HG02588 (cell line): ENCODE results near the gene CREB5.
"Not testable (repeated sequence)": the region's sequence is repeated elsewhere in the genome, so short reads cannot be mapped to it uniquely, and the experiment has no call there.

Experiments used
- ATAC-seq: cut with Tn5 transposase; IDR thresholded peaks from one replicate; pipeline ENCODE4 v1.9.1; 2021; ENCODE audit warnings: mild to moderate bottlenecking, moderate library complexity; ENCODE audit not compliant: unreplicated experiment

Gene CREB5

GRCh38 chr7:28539289-28539981, 127.1 kb downstream of the CREB5 start:
- ATAC-seq: peak; percentile 94

- no peak for ATAC-seq
Measured at GRCh38 chr7:28542410-28542809, 130.1 kb downstream of the CREB5 start.

DNA sequence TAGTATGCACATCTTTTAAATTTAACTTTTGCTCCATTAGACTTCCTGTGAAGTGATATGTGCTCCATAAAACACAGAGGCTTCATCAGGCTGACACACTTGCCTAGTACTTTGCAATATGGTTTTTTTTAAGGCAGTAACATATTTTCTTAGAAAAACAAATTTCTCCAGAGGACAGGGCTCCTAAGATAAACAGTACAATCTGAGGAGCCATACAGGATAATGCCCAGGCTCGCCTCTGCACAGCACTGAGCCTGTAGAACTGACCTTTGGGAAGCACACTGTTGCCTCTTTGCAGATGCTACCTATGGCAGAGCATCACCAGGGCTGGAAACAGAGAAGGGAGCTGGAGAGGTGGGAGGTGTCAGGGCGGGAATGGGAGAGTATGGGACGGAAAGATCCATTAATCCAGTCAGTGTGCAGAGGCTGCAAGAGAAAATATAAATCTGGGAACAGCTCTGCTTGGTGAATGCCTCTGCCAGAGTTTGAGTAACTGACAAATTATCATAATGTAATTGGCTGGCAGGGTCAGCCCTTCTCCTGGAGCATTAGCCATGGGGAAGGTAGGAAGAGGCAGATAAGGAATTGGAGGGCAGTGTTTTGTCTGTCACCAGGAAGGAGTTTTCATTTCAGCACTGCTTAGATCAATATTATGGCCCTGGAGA, 132.3 kb downstream of the CREB5 start:
- no peak for ATAC-seq

DNA sequence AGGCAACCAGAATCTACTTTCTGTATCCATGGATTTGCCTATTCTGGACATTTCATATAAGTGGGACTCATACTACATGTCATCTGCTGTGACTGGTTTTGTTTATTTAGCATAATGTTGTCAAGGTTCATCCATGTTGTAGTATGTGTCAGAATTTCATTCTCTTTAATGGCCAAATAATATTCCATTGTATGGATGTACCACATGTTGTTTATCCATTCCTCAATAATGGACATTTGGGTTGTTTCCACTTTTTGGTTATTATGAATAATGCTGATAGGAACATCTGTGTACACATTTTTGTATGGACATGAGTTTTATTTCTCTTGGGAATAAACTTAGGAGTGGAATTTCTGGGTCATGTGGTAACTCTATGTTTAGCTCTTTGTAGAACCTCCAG, 133.7 kb downstream of the CREB5 start:
- no peak for ATAC-seq

DNA sequence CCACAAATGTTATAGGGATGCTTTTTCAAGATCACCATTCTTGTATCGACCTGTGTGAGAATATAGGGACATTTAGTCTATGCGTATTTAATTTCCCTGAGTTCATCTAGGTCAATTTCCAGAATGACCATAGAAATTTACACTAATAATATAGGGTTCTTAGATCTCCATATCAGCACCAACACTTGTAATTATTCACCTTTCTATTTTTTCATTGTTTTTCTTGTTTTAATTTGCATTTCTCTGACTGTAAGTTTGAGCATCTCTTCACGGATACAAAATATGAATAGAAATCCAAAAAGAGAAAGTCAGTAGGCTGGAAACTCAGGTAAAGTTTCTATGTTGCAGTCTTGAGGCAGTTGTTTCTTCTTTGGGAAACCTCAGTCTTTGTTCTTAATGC, 134.8 kb downstream of the CREB5 start:
- ATAC-seq: no peak

DNA sequence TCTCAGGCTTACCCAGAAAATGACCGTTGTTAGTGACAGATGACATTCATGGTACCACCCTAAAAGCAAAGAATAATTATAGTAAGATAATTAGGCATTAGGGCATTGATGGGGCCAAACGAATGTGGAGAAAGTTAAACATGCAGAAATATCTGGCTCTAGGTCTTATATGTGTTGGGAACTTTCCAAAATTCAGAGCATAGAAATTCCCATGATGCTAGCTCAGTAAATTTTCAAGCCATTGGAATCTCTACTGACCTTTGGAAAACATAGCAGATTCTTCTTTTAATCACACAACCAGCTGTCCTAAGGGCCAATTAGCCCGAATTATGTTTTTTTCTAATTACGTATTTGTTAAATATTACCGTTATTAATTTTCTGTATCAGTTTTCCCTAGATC, 136.1 kb downstream of the CREB5 start:
- no peak for ATAC-seq

DNA sequence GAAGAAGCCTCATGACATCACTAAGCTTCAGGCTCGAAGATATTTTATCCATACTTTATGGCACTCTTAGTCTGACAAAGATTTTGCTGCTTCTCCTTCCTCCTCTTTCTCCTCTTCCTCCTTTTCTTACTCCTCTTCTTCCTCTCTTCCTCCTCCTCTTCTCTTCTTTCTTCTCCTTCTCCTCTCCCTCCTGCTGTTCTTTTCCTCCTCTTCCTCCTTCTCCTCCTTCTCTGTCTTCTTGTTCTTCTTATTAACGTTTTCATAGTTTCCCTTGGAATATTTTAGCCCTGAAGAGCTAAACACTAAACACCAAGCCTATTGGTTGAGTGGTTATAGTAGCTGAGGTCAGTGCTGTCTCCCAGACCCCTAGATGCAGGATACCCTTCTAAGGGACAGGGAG, 137.7 kb downstream of the CREB5 start:
- ATAC-seq: no peak

GRCh38 chr7:28550580-28551186, 138.4 kb downstream of the CREB5 start:
- ATAC-seq: no peak

DNA sequence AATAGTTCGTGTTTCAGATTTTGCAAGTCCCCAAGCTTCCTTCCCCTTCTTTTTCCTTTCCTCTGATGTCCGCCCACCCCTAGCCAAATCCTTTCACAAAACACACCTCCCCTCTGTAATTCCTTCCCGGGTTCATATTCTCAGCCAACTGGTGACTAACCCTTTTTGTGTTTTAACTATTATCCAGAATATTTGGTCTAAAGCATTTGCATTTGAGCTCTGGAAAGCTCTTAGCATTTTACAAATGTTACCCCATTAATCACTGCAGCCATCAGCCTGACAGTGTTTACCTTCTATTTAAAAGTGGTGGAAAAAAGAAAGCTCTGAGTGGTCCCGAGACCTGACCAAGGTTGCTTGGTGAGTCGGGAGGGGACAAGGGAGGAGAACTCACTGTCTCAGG, 139.0 kb downstream of the CREB5 start:
- no peak for ATAC-seq

- ATAC-seq: not testable (repeated sequence)
Measured at GRCh38 chr7:28551766-28552165, 139.4 kb downstream of the CREB5 start.

DNA sequence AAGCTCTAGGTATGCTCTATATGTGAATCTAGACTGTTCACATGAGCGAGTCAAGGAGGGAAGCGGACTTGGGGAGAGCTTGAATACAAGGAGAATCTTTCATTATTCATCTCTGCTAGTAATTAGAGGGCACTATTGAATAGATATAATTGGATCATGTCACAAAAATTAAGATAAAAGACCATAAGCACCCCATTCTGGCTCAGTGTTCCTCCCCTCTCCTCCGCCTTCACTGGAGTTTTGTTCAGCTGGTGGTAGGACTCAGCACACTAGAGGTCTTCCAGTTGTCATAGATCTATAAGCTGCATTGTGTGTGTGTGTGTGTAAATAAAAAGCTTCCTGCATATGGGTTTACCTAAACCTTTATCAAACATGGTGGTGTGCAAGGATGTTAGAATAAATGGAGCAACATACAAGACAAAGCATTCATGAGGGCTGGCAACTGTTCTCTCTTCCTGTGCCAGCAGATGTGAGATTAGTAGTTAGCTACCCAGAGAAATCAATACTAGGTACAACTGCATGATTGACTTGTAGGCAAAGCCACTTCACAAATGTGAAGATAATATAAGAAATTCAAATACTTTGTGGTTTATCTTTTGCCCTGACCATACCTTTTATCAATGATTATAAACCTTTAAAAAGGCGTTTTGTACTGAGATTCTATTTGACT, 142.6 kb downstream of the CREB5 start:
- no peak for ATAC-seq

- ATAC-seq: no peak
Measured at GRCh38 chr7:28556025-28556424, 143.7 kb downstream of the CREB5 start.

GRCh38 chr7:28556671-28557070, 144.4 kb downstream of the CREB5 start:
- ATAC-seq: no peak

- no peak for ATAC-seq
Measured at GRCh38 chr7:28558236-28558635, 145.9 kb downstream of the CREB5 start.

DNA sequence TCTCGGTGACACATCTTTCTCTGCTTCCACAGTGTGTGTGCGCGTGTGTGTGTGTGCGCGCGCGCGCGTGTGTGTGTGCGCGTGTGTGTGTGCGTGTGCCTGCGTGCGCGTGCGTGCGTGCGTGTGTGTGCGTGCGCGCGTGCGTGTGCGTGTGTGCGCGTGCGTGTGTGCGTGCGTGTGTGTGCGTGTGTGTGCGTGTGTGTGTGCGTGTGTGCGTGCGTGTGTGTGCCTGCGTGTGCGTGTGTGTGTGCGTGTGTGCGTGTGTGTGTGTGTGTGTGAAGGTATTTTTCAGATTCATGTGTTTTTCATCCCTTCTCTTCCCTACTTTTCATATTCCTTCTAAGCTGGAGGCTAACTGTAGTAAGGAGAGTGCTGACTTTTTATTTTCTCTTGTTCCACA, 148.4 kb downstream of the CREB5 start:
- no peak for ATAC-seq

DNA sequence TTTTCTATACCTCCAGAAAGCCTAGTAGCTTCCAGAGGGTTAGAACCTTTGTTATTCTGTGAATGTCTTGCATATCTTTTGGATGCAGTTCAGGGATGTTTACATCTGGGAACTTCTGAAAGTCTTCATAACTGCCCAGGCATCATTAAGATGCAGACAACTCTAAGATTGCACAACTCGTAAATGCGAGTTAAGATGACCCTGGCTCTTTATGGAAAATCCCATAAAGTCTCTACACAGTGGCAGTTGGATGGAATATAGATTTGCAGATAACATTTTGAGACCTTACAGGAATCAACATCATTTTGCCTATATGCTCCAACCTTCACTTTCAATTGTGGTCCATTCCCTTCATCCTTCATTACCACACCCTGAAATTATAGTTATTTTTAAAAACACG, 151.7 kb downstream of the CREB5 start:
- no peak for ATAC-seq

GRCh38 chr7:28564755-28565374, 152.5 kb downstream of the CREB5 start:
- ATAC-seq: no peak

- ATAC-seq: no peak
Measured at GRCh38 chr7:28565980-28566379, 153.7 kb downstream of the CREB5 start.

GRCh38 chr7:28570113-28570969, 158.0 kb downstream of the CREB5 start:
- ATAC-seq: peak; percentile 76

- ATAC-seq: no peak
Measured at GRCh38 chr7:28570970-28571288, 158.6 kb downstream of the CREB5 start.

DNA sequence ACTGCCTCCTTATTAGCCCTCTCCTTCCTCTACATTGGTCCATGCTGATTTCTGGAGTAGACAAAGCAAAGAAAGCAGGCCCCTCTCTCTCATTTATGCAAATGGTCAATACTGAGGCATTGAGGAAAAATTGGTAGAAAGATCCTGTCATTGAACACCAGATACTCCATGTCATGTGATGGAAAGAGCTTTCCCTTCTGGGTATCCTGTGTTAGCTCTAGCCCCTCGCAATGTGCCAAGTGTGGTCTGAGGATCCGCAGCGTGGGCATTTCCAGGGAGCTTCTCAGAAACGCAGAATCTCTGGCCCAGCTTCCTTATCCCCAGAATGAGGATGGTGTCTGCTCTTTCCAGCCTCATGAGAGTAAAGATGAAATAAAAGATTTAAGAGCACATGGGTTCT, 159.1 kb downstream of the CREB5 start:
- no peak for ATAC-seq
